Stimulated activated CD4-positive, alpha-beta T cell treated with anti-CD3 and anti-CD28 coated beads, TNF-alpha, amount 100 ng/mL, for 24 hours (primary cell): ENCODE measurements around the gene GNA15.
"Not testable (repeated sequence)": the region's sequence is repeated elsewhere in the genome, so short reads cannot be mapped to it uniquely, and the experiment has no call there.

Experiments
- DNase-seq, 3 experiments: peaks; one replicate each; pipeline ENCODE4 v3.0.0-alpha.2; 2020; ENCODE audit warnings: low read depth in 3 of 3

The GNA15 gene, protein sequence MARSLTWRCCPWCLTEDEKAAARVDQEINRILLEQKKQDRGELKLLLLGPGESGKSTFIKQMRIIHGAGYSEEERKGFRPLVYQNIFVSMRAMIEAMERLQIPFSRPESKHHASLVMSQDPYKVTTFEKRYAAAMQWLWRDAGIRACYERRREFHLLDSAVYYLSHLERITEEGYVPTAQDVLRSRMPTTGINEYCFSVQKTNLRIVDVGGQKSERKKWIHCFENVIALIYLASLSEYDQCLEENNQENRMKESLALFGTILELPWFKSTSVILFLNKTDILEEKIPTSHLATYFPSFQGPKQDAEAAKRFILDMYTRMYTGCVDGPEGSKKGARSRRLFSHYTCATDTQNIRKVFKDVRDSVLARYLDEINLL

DNA sequence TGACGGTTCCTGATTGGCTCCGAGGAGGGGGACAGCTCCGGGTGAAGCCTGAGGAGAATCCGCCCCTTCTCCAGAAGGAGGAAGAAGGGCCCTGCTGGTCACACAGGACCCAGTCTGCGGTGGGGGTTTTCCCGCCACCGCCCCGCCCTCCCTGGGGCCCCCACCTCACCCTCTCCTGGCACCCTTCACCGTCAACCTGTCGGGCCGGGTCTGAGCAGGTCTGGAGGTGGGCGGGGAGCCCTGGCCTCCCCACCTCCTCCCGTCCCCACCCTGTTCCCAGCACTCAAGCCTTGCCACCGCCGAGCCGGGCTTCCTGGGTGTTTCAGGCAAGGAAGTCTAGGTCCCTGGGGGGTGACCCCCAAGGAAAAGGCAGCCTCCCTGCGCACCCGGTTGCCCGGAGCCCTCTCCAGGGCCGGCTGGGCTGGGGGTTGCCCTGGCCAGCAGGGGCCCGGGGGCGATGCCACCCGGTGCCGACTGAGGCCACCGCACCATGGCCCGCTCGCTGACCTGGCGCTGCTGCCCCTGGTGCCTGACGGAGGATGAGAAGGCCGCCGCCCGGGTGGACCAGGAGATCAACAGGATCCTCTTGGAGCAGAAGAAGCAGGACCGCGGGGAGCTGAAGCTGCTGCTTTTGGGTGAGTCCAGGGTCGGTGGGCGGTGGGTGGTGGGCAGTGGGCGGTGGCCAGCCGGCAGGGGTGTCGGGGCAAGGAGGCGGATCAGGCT, at the start of gene GNA15:
Gene GNA15, plus strand, starts transcription at position 73 of the 723 bp plus-strand sequence. Its CDS starts 418 bp downstream, at position 491.
- peak in 1 of 3 experiments; percentile 46 for DNase-seq

DNA sequence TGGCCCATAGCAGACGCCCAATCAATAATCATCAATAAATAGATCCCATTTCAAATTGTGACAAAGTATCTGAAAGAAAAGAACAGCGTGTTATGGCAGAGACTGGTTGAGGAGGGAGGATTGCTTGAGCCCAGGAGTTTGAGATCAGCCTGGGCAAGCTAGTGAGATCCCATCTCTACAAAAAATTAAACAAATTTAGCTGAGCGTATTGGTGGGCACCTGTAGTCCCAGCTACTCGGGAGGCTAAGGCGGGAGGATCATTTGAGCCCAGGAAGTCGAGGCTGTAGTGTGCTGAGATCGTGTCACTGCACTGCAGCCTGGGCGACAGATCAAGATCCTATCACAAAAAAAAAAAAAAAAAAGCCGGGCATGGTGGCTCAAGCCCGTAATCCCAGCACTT, 48.1 kb upstream of the GNA15 start:
- DNase-seq = no peak

DNA sequence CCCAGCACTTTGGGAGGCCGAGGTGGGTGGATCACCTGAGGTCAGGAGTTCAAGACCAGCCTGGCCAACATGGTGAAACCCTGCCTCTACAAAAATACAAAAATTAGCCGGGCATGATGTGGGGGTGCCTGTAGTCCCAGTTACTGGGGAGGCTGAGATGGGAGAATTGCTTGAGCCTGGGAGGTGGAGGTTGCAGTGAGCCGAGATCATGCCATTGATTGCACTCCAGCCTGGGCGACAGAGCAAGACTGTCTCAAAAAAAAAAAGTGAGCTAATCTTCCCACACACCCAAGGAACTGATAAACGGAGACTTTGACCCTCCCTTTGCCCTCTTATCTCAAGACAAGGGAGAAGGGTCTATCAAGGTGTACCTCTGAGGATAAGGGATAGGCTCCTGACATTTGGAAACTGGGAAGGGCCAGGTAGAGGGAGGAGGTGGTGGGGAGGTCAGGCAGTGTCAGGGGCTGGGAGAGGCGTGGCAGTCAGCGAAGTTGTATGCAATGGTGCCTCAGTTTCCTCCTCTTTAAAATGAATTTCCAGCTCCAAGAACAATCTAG, 46.5 kb upstream of the GNA15 start:
- DNase-seq = not testable (repeated sequence)

DNA sequence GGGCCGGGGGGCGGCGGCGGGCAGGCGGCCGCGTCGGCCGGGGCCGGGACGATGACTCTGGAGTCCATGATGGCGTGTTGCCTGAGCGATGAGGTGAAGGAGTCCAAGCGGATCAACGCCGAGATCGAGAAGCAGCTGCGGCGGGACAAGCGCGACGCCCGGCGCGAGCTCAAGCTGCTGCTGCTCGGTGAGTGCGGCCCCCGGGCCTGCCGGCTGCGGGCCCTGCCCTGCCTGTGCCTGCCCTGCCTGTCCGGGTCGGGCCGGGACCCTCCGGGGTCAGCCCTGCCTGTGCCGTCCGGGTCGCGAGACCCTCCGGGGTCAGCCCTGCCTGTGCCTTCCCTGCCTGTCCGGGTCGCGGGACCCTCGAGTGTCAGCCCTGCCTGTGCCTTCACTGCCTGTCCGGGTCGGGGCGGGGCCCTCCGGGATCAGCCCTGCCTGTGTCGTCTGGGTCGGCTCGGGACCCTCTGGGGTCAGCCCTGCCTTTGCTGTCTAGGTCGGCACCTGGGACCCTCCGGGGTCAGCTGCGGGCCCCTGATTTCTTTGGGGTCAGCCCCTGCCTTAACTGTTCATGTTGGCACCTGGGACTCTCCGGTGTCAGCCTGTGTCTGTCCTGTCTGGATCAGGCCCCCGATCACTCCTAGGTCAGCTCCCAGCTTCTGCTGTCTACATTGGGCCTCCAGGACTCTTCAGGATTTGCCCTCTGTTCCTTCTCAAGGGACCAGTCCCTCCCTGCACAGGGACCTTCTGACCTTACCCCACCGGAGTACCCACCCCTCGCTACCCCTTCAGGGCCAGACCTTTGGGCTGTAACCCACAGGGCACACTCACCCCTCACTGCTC, 41.0 kb upstream of the GNA15 start:
- peak in 1 of 3 experiments; percentile 43 for DNase-seq

DNA sequence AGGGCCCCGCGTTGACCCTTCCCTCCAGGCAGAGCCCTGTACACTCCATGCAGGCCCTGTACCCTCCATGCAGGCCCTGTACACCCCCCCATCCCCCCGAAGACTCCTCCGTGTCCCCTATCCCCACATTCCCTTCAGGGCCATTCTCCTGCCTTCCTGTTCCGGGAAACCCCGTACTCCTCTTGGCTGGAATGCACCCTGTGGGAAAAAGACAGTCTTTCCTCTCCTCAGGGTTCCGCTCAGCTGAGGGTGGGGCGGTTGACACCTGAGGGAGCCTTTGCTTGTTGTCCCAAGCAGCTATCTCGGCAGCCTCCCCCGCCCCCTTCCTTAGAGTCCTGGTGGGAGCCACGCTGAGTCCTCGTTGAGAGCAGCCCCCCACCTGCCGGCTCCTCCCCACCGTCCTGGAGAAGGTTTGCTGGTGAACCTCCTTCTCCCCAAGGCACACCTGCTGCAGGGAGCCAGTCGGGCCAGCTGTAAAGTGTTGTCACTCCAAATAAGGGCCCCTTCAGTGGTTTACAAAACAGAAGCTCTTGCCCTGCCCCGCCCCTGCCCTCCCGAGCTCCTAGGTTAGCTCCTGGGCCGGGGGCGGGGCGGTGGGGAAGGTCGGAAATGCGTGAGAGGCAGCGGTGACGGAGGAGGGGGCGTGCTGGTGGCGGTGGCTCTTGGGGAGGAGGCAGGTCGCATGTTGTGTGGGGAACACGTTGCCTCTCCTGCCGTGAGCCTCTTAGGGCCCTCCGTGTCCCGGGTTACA, 40.2 kb upstream of the GNA15 start:
- peak in 2 of 3 experiments; percentile 22 to 55 for DNase-seq

DNA sequence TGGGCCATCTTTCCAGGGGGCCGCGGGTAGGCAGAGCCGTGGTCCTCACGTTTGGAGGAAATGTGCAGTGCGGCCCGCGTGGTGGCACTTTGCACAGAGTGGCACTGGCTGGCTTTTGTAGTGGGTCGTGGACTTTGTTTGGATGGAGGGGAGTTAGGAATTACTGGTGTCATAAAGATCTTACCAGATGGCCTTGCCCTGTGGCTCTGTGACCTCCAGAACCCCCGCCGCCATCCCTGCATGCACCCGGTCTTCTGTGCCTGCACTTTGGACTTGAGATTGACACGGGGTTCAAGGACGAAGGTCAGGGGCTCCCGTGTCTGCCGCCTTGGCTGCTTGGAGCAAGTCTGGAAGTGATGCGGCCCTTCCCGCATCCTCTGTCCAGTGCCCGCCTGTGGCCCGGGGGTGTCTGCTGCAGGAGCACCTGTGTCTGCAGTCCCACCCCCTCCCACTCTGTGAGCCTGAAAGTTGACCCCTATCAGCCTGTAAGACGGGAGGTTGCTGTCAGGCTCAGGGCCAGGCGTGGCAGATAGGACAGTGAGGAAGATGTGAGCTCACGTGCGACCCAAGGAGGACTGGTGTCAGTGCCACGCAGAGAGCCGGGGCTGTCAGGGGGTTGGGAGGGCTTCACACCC, 39.4 kb upstream of the GNA15 start:
- no peak for DNase-seq

DNA sequence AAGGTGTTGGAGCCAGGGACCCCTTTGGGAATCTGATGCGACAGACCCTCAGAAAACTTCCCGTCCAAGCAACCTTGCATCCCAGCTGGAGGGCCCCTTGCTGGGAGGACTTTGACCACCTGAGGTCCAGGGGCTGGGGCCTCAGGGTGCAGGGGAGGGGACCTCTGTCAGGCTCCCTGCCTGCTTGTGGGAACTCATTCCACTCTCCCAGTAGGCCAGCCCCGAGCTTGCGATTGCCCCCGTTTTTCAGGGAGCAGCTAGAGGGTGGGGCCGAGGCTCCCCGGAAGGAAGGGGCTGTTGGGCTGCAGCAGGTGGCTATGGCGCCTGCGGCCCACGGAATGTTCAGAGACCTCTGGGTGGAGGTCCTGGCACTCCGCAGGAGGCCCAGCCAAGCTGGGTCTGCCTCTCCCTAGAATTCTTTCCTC, 38.9 kb upstream of the GNA15 start:
- DNase-seq = no peak

DNA sequence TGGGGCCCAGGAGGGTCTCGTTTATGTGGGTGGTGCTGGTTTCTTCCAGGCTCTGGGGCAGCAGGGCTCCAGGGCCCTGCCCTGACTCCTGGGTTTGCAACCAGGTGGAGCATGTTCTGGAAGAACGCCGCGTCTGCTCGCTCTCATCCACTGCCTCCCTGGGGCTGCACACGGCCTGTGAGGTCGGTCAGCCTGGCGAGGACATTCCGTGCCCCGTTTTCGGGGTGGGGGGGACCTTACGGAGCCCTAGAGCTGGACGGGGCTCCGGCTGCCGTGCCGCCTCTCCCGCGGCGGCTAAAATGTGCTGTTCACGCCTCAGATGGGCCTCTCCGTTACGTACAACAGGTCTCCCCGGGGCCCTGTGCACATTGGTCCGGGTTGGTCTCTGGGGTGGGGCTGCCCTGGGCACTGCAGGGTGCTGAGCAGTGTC, 38.4 kb upstream of the GNA15 start:
- DNase-seq = no peak

DNA sequence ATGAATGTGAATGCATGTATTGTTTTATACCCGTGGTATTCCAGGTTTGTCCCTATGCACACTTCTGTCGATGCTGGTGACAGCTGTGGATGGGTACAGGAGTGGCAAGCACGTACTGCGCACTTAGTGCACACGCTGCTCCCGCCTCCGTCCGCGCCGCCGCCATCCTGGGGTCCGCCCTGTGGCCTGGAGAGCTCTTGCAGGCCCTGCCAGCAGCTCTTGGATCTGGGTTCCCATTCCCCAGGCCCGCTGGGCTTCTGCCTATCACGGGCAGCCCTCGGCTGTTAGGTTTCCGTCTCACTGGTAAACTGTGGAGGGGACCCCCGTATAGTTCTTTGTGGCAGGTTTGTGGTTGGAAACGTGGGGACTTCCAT, 37.7 kb upstream of the GNA15 start:
- DNase-seq = no peak

DNA sequence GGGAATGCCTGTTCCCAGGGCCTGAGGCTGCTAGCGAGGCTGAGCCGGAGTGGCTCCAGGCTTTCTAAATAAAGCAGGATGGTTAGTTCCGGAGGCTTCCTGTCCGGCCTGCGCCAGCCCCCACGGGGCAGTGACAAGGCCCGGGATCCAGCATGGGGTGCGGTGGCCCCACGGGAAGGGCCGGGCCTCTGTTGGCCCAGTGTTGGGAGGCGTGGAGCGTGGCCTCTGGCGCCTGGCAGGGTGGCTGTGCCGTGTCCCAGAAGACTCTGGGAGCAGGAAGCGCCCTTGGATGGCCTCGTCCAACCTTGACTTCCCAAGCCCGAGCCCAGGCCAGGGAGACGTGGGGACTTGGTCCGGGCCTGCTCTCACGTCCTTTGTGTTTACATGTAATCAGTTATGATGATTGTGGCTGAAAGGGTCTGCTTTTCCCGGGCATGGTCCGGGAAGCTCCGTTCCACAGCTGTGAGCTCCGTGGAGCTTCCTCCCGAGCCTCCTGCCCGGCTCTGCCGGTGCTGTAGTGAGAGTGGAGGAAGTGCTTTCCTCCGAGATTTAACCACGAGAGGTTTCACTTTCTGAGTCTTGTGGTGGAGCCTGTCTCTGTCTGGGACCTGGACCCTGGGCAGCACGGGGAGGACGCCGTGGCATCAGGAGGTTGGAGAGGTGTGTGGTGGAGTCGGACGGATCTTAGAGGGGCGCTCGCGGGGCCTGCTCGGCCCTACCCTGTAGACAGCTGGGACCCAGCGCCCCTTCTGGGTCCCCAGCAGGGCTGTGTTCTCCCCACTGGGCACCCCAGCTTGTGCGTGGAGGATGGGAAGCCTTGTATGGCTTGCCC, 37.1 kb upstream of the GNA15 start:
- no peak for DNase-seq

DNA sequence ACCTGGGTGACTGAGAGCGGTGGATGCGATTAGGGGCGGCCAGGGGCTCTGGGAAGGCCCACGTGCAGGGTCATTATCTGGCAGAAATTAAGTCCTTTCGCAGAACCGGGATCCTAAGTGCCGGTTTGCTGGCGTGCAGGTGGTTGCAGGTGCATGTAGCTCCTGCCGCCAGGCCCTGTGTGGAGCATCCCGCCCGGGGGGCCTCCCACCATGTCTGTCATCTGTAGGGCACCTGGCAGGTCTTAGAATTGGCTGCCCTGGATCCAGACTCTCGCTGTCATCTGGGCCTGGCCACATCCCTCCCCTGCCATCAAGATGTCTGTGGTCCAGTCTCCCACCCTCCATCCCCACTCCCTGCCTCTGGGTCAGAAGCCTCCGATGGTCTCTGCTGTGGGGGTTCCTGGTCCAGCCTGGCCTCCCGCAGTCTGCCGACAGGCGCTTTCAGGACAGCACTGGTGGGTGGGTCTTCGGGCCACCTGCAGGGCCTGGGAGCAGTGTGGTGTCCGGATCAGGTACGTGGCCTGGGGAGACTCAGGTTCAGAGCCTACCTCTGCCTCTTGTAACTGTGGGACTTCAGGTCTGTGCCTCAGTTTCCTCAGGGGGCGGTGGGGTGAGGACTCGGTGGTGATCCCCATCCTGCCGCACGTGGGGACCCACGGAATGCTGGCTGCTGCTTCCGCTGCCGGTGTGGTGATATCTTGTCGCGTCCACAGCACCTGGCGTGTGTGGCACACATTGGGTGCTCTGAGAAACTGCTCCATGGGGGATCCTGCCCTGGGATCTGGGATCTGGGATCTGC, 36.3 kb upstream of the GNA15 start:
- no peak for DNase-seq

DNA sequence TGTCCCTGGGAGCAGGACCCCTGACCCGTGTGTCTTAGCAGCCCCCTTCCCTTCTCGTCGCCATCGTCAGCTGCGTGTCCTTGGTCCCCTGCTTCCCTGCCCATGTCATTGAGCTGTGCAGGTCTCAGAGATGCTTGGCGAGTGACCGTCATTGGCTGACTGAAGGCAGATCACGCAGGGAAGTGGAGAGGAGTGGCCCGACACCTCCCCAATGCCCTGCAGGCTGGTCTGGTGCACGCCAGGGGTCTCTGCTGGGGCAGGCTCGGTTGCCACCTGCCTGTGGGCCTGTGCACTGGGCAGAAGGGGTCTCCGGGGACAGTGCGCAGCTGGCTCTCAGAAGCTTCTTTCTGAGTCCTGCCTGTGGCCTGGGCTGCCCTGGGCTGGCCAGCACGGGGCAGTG, 35.5 kb upstream of the GNA15 start:
- DNase-seq = no peak

DNA sequence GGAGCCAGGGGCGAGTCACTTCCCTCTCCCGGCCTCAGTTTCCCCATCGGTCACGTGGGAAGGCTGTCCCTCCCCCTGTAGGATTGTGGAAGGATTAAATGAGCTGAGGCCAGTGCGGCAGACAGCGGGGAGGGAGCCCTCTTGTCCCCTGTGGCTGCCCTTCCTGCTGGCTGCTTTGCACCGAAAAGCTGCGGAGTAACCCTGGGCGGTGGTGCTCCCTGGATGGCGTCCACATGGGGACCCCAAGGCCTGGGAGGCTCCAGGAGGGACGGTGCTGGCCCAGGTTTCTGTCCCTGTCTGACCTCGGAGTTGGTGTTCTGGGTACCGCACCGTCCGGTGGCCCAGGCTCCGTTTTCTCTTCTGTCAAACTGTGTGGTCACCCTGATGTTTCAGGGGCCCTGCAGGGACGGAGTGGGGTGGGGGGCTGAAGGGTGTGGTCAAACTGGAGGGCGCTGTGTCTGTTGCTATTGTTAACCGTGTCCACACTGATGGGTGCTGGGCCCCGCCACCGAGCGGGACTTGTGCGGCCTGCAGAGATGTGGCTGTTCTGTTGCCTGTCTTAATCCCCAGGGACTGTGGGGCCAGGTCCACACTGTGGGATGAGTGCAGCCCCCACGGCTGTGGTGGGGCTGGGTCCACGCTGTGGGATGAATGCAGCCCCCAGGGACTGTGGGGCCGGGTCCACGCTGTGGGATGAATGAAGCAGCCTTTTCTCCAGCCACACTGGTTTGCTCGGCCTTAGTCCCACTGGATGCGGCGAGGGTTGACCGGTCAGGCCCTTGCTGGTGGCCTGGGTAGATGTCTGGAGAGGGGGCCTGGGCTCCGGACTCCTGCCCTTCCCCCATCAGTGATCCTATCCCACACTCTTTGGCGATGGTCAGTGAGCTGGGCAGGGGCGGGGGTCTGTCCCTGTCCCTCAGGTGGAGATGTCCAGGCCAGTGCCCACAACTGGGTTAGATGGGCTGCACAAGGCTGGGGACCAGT, 34.8 kb upstream of the GNA15 start:
- DNase-seq = no peak

DNA sequence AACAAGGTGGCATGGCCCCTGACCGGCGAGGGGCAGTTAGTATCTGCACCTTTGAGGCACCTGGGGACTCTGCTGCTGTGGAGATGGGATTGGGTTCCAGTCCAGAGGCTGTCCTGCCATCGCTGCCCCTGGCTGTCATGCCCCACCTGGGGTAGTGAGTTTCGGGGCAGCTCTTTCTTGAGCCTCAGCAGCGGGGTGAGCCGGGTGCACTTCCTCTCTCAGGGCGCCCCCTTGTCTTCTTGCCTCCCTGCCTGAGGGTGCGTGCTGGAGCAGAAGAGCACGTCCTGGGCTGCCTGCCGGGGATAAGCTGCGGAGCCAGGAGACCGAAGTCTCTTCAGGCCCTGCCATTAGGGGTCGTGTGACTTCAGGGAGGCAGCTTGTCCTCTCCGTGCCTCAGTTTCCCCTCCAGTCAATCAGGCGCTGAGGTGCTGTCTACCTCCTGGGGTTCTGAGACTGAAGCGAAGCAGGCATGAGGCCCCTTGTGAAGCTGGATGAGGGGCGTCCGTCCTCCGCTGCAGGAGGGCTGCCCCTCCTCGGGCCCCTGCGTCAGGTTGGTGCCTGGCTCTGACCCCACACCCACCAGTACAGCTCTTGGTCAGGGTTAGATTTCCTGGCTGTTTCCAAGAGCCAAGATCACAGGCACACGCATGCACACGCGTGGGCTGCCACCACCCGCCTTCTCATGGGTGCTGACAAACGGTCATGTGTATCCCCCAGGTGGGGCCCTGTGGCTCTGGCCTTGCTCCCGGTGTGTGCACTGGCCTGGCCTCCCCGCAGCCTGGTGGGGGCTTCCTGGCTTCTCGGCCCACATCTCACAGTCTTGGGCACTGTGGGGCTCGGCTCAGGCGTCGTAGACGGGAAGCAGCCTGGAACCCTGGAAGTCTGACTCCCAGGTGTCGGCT, 33.3 kb upstream of the GNA15 start:
- DNase-seq = no peak

DNA sequence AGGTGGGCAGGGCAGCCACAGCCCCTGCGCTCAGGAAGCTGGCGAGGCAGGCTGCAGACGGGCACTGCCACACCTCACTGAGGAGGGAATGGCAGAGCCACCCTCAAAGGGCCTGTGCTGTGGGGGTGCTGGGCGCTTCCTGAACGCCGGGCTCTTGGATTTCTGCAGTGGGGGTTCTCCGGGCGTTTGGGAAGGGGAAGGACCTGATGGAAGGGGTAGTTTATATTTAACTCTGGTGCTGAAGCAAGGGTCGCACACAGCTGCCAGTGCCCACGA, 31.2 kb upstream of the GNA15 start:
- DNase-seq = no peak

DNA sequence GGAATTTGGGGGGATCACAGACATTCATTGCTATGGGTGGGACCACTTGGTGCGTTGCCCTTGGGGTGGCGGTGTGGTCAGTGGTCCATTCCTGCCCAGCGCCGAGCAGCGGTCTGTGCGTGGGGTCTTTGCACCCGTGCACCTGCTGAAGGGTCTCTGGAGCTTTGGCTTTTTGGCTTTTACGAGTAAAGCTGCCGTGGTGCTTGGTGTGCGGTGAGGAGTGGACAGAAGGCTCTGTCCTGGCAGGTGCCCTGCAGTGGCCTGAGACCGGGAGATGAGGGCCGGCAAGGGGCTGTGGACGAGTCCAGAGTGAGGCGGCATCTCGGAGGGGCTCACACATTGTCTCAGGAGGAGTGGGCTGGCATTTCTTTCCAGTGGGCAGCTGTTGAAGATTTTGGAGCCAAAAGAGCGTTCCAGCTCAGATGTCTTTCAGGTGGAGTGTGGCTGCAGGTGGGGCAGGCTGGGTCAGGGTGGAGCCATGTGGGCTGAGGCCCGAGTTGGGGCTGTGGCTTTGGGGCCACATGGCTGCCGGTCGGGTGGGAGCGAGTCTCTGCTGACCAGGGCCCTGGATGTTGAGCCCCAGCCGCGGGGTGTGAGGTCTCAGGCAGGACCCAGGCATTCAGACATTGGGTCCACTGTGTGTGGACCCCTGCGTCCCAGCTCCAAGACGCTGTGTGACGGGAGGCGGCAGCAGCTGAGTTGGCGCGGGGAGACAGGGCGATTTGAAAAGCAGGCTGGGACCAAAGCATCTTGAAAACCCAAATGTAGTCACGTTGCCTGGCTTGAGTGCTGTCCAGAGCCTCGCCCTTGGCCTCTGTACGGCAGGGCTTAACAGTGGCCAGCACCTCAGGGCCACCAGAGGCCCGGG, 30.0 kb upstream of the GNA15 start:
- no peak for DNase-seq
